Mesenchymal stem cell (in vitro differentiated cells and primary cell): Measurements from ENCODE around the gene CBX4. TPM values are rescaled to one million over a fixed set of nuclear protein-coding genes. Genes with fewer than 3 reads are reported as not detected.

Experiments
- DNase-seq: peaks from one replicate; pipeline ENCODE4 v3.0.0-alpha.2; 2013
- H2AFZ ChIP-seq: one replicate; pipeline ENCODE4 v1.6.1; 2013; ENCODE audit warnings: low read depth, mild to moderate bottlenecking, control low read depth, inconsistent platforms, low read length, moderate library complexity
- H2AK5ac ChIP-seq: 2 replicates; pipeline ENCODE4 v1.6.1; 2013; ENCODE audit warnings: low read length, moderate library complexity, mild to moderate bottlenecking, inconsistent platforms; ENCODE audit not compliant: severe bottlenecking
- H2BK120ac ChIP-seq: one replicate; pipeline ENCODE4 v1.6.1; 2013; ENCODE audit warnings: low read depth, mild to moderate bottlenecking, inconsistent platforms, low read length, moderate library complexity
- H2BK12ac ChIP-seq, 2 experiments: one replicate each; pipeline ENCODE4 v1.6.1; 2013; ENCODE audit warnings: inconsistent platforms in 2 of 2, low read length in 2 of 2, mild to moderate bottlenecking in 2 of 2, moderate library complexity in 2 of 2, control low read depth in 1 of 2
- H2BK15ac ChIP-seq: one replicate; pipeline ENCODE4 v1.6.1; 2013; ENCODE audit warnings: mild to moderate bottlenecking, low read depth, inconsistent platforms; ENCODE audit not compliant: poor library complexity, severe bottlenecking
- H2BK5ac ChIP-seq: 2 replicates; pipeline ENCODE4 v1.6.1; 2013; ENCODE audit warnings: low read depth, mild to moderate bottlenecking, low read length, control low read depth, inconsistent platforms; ENCODE audit not compliant: poor library complexity, severe bottlenecking
- H3K14ac ChIP-seq, 2 experiments: one replicate each; pipeline ENCODE4 v1.6.1; 2013; ENCODE audit warnings: inconsistent platforms in 2 of 2, low read length in 2 of 2, control low read depth in 1 of 2, mild to moderate bottlenecking in 1 of 2, moderate library complexity in 1 of 2
- H3K18ac ChIP-seq, 2 experiments: one replicate each; pipeline ENCODE4 v1.6.1; 2013; ENCODE audit warnings: inconsistent platforms in 2 of 2, low read length in 2 of 2, control low read depth in 1 of 2, low read depth in 1 of 2, mild to moderate bottlenecking in 1 of 2
- H3K23ac ChIP-seq, 2 experiments: one replicate each; pipeline ENCODE4 v1.6.1; 2013; ENCODE audit warnings: inconsistent platforms in 2 of 2, low read length in 2 of 2, mild to moderate bottlenecking in 2 of 2, moderate library complexity in 2 of 2, control low read depth in 1 of 2
- H3K27ac ChIP-seq: 2 replicates; pipeline ENCODE4 v1.5.1; 2013; ENCODE audit warnings: mild to moderate bottlenecking, moderate library complexity, low read length, control low read depth, inconsistent platforms; ENCODE audit not compliant: poor library complexity, severe bottlenecking
- H3K27me3 ChIP-seq, 2 experiments: 2 replicates each; pipeline versions ENCODE4 v1.6.1 to v1.7.0; 2013; ENCODE audit warnings: low read length in 2 of 2, mild to moderate bottlenecking in 2 of 2, moderate library complexity in 2 of 2, control low read depth in 1 of 2, inconsistent platforms in 1 of 2; ENCODE audit not compliant: control insufficient read depth in 1 of 2, insufficient read depth in 1 of 2
- H3K36me3 ChIP-seq, 2 experiments: 2 replicates each; pipeline versions ENCODE4 v1.6.1 to v1.7.0; 2013; ENCODE audit warnings: low read length in 2 of 2, control low read depth in 1 of 2, inconsistent platforms in 1 of 2, low read depth in 1 of 2, mild to moderate bottlenecking in 1 of 2; ENCODE audit not compliant: insufficient read depth in 2 of 2, control insufficient read depth in 1 of 2
- H3K4ac ChIP-seq, 2 experiments: one replicate each; pipeline ENCODE4 v1.6.1; 2013; ENCODE audit warnings: inconsistent platforms in 2 of 2, low read length in 2 of 2, mild to moderate bottlenecking in 2 of 2, moderate library complexity in 2 of 2, control low read depth in 1 of 2, low read depth in 1 of 2
- H3K4me1 ChIP-seq: 2 replicates; pipeline ENCODE4 v1.6.1; 2013; ENCODE audit warnings: low read depth, low read length, control low read depth; ENCODE audit not compliant: control insufficient read depth, insufficient read depth
- H3K4me2 ChIP-seq: 2 replicates; pipeline ENCODE4 v1.6.1; 2013; ENCODE audit warnings: low read length, mild to moderate bottlenecking, inconsistent platforms; ENCODE audit not compliant: poor library complexity, severe bottlenecking
- H3K4me3 ChIP-seq, 2 experiments: 2 replicates each; pipeline versions ENCODE4 v1.5.1 to v1.7.0; 2013; ENCODE audit warnings: low read length in 2 of 2, mild to moderate bottlenecking in 2 of 2, control low read depth in 1 of 2, low read depth in 1 of 2; ENCODE audit not compliant: insufficient read depth in 1 of 2
- H3K79me1 ChIP-seq: replicated peaks from 2 replicates; pipeline ENCODE4 v1.6.1; 2013; ENCODE audit warnings: mild to moderate bottlenecking, control low read depth, low read length, inconsistent platforms; ENCODE audit not compliant: poor library complexity, severe bottlenecking
- H3K9ac ChIP-seq: 2 replicates; pipeline ENCODE4 v1.7.0; 2013; ENCODE audit warnings: mild to moderate bottlenecking, low read length, moderate library complexity
- H3K9me3 ChIP-seq: 2 replicates; pipeline ENCODE4 v1.7.0; 2013; ENCODE audit warnings: mild to moderate bottlenecking, low read length; ENCODE audit not compliant: control insufficient read depth
- H4K8ac ChIP-seq: one replicate; pipeline ENCODE4 v1.6.1; 2013; ENCODE audit warnings: inconsistent platforms, mild to moderate bottlenecking, low read length, moderate library complexity
- H4K91ac ChIP-seq: one replicate; pipeline ENCODE4 v1.6.1; 2013; ENCODE audit warnings: mild to moderate bottlenecking, low read length, inconsistent platforms
- WGBS: methylation state at CpG from one replicate; pipeline ENCODE4 v1.1.7; 2013; ENCODE audit warnings: mixed read lengths; 5-methylcytosine and 5-hydroxymethylcytosine counted together
- polyA plus RNA-seq, 2 experiments: library from polyadenylated mRNA; stranded (reverse); fragments of 200-250 nt; gene quantifications; one replicate each; pipeline ENCODE4 v1.2.3, GENCODE V29; 2013

The CBX4 gene
- polyA plus RNA-seq (2013, experiment 1 of 2) = 21.6 TPM
- polyA plus RNA-seq (2013, experiment 2 of 2) = 21.8 TPM

GRCh38 chr17:79839356-79840268, at the start of gene CBX4:
Gene CBX4, minus strand, starts transcription at chr17:79839440. Its CDS starts 189 bp downstream, at chr17:79839251.
- Histone ChIP-seq H3K4me3 (peak within 1 kb of the TSS; percentile 82 to 95), H2BK15ac (peak within 1 kb of the TSS; percentile 98), H4K8ac (peak within 1 kb of the TSS; percentile 90), H3K23ac (peak within 1 kb of the TSS in 1 of 2 experiments; percentile 36), H3K4ac (peak within 1 kb of the TSS; percentile 51 to 83), H4K91ac (peak within 1 kb of the TSS; percentile 64), H3K27me3 (peaks cover 34% of the 10 kb centered on the region in 2 experiments), H2BK5ac (peak within 1 kb of the TSS; percentile 76), H3K9ac (peak within 1 kb of the TSS; percentile 92), H3K9me3 (no peaks in the 10 kb centered on the region), H2BK120ac (peak within 1 kb of the TSS; percentile 71), H3K14ac (peak within 1 kb of the TSS; percentile 35 to 48), H2AK5ac (no peak within 1 kb of the TSS), H3K27ac (peak within 1 kb of the TSS; percentile 96), H3K18ac (peak within 1 kb of the TSS; percentile 65 to 88), H2AFZ (peak within 1 kb of the TSS; percentile 47), H3K4me1 (peaks cover 67% of the 10 kb centered on the region), H3K79me1 (peaks cover 31% of the 10 kb centered on the region), H3K36me3 (peaks cover 7 to 26% of the 10 kb centered on the region in 2 experiments), H3K4me2 (peak within 1 kb of the TSS; percentile 100), H2BK12ac (peak within 1 kb of the TSS; percentile 14 to 87)
- 3% methylated on average over 69 of the region's 103 CpGs for WGBS
- peak; percentile 91 for DNase-seq

GRCh38 chr17:79888009-79888540, 48.8 kb upstream of the CBX4 start:
- Histone ChIP-seq H2AFZ (no peak overlapping the region), H2AK5ac (no peak overlapping the region), H3K14ac (no peak overlapping the region), H2BK5ac (no peak overlapping the region), H3K4me3 (no peak overlapping the region), H3K9ac (no peak overlapping the region), H2BK120ac (no peak overlapping the region), H3K23ac (no peak overlapping the region), H2BK15ac (no peak overlapping the region), H3K4me1 (no peaks in the 10 kb centered on the region), H3K9me3 (no peaks in the 10 kb centered on the region), H3K27me3 (peaks cover 37 to 81% of the 10 kb centered on the region in 2 experiments), H2BK12ac (no peak overlapping the region), H3K36me3 (no peaks in the 10 kb centered on the region), H3K4ac (no peak overlapping the region), H4K91ac (no peak overlapping the region), H3K4me2 (no peak overlapping the region), H3K79me1 (no peaks in the 10 kb centered on the region), H4K8ac (no peak overlapping the region), H3K18ac (no peak overlapping the region), H3K27ac (no peak overlapping the region)
- no peak for DNase-seq
- 95% methylated on average over 15 of the region's 17 CpGs for WGBS

GRCh38 chr17:79887451-79887991, 48.3 kb upstream of the CBX4 start:
- Histone ChIP-seq H2BK12ac (no peak overlapping the region), H3K27me3 (peaks cover 37 to 82% of the 10 kb centered on the region in 2 experiments), H3K4me1 (no peaks in the 10 kb centered on the region), H2BK5ac (no peak overlapping the region), H3K4me2 (no peak overlapping the region), H3K18ac (no peak overlapping the region), H3K14ac (no peak overlapping the region), H3K23ac (no peak overlapping the region), H2AFZ (no peak overlapping the region), H3K27ac (no peak overlapping the region), H3K79me1 (no peaks in the 10 kb centered on the region), H4K8ac (no peak overlapping the region), H2BK120ac (no peak overlapping the region), H3K9ac (no peak overlapping the region), H2BK15ac (no peak overlapping the region), H3K9me3 (no peaks in the 10 kb centered on the region), H4K91ac (no peak overlapping the region), H2AK5ac (no peak overlapping the region), H3K4me3 (no peak overlapping the region), H3K36me3 (no peaks in the 10 kb centered on the region), H3K4ac (no peak overlapping the region)
- no peak for DNase-seq
- WGBS = 84% methylated on average over 12 of the region's 14 CpGs

GRCh38 chr17:79883202-79883601, 44.0 kb upstream of the CBX4 start:
- Histone ChIP-seq H2BK120ac (no peak overlapping the region), H2AFZ (no peak overlapping the region), H2BK5ac (no peak overlapping the region), H3K79me1 (no peaks in the 10 kb centered on the region), H3K9me3 (no peaks in the 10 kb centered on the region), H3K4me3 (no peak overlapping the region), H3K18ac (no peak overlapping the region), H2BK15ac (no peak overlapping the region), H3K9ac (no peak overlapping the region), H4K91ac (no peak overlapping the region), H3K23ac (no peak overlapping the region), H2BK12ac (no peak overlapping the region), H4K8ac (no peak overlapping the region), H3K4ac (no peak overlapping the region), H2AK5ac (no peak overlapping the region), H3K4me1 (no peaks in the 10 kb centered on the region), H3K27me3 (peaks cover 11 to 69% of the 10 kb centered on the region in 2 experiments), H3K14ac (no peak overlapping the region), H3K27ac (no peak overlapping the region), H3K4me2 (no peak overlapping the region), H3K36me3 (no peaks in the 10 kb centered on the region)
- DNase-seq = no peak
- WGBS = 75% methylated on average over 7 of the region's 7 CpGs
